OCI-LY3 (cell line): Measurements from ENCODE around the gene CDC45.

Experiments used
- EZH2phosphoT487 ChIP-seq: fragments of 200-600 bp; shearing (Covaris generic); IDR thresholded peaks from 2 replicates; pipeline ENCODE4 v1.6.1; 2018; ENCODE audit warnings: antibody characterized with exemption, mixed run types, low read depth
- TF ChIP-seq, protein P1 (sequence below): fragments of 200-600, 300-600 bp; sonication (generic); IDR thresholded peaks from 2 replicates; pipeline ENCODE4 v1.5.1; 2014; ENCODE audit warnings: antibody characterized with exemption, low read length, low read depth

DNA sequence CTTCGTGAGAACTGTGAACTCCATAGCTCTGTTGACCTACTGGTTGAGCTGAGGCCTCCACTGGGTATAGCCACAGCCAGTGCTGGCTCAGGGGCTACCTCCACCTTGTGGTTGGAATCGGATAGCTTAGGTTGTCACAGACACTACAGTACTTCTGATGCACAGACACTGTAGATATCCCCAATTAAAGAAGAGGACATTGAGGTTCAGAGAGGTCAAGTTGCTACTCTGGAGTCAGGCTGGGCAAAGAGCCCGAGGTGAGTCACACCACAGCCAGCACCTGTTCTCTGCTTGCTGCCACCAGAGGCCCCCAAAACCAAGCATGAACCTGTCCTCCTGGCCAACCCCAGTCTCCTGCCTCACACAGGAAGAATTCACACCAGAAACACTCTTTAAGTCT is 6.1 kb upstream of the CDC45 start:
- TF ChIP-seq, protein P1, sequence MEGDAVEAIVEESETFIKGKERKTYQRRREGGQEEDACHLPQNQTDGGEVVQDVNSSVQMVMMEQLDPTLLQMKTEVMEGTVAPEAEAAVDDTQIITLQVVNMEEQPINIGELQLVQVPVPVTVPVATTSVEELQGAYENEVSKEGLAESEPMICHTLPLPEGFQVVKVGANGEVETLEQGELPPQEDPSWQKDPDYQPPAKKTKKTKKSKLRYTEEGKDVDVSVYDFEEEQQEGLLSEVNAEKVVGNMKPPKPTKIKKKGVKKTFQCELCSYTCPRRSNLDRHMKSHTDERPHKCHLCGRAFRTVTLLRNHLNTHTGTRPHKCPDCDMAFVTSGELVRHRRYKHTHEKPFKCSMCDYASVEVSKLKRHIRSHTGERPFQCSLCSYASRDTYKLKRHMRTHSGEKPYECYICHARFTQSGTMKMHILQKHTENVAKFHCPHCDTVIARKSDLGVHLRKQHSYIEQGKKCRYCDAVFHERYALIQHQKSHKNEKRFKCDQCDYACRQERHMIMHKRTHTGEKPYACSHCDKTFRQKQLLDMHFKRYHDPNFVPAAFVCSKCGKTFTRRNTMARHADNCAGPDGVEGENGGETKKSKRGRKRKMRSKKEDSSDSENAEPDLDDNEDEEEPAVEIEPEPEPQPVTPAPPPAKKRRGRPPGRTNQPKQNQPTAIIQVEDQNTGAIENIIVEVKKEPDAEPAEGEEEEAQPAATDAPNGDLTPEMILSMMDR = peak; percentile 27; the same call in 1 of the 2 replicates
- TF ChIP-seq EZH2phosphoT487 = no peak
